Activated naive CD8-positive, alpha-beta T cell (primary cell): Measurements from ENCODE around the gene CD82.

ENCODE experiments used
- H3K27ac Mint-ChIP-seq: one replicate; pipeline ENCODE4 v1.8.0; 2021; ENCODE audit warnings: mixed read lengths
- H3K27me3 Mint-ChIP-seq: one replicate; pipeline ENCODE4 v1.8.0; 2021; ENCODE audit warnings: mixed read lengths
- H3K36me3 Mint-ChIP-seq: one replicate; pipeline ENCODE4 v1.8.0; 2021; ENCODE audit warnings: mixed read lengths
- H3K4me1 Mint-ChIP-seq: one replicate; pipeline ENCODE4 v1.8.0; 2021; ENCODE audit warnings: low read depth, mixed read lengths
- H3K4me3 Mint-ChIP-seq: one replicate; pipeline ENCODE4 v1.8.0; 2021; ENCODE audit warnings: mild to moderate bottlenecking, mixed read lengths
- H3K9me3 Mint-ChIP-seq: one replicate; pipeline ENCODE4 v1.8.0; 2021; ENCODE audit warnings: low read depth, mixed read lengths

Gene CD82

DNA sequence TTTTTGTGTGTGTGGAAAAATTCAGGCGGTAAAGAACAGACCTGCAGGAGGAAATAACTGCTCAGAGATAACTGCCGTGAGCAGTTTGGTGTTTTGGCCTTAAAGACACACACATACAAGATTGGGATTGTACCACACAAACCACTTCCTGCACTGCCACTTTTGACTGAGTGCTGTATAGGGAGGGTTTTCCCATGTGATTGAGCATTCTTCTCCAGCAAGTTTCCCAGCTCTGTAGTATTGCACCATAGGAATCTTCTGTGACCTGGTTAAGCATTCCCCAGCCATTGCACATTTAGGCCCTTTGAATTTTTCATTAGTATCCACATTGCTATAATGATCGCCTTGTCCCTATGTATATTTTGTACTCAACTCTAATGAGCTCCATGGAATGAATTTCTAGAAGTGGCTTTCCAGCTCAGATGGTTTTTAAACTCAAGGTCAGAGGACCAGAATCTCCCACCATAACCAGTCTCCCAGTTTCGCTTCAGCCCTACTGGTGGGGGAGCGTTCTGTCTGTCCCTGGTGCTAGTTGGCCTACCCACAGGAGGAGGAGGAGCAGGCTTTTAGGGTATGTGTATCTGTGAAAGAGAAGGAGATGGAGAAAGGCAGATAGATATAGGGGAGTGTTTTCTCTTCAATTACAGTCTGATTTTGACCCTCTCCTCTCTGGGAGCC lies 9.3 kb downstream of the CD82 start:
- H3K27ac Mint-ChIP-seq = peak overlapping the region; percentile 95
- H3K9me3 Mint-ChIP-seq = no peaks in the 10 kb centered on the region
- peak overlapping the region; percentile 97 for H3K4me3 Mint-ChIP-seq
- H3K36me3 Mint-ChIP-seq = peaks cover 18% of the 10 kb centered on the region
- H3K4me1 Mint-ChIP-seq = peaks cover 89% of the 10 kb centered on the region
- no peaks in the 10 kb centered on the region for H3K27me3 Mint-ChIP-seq

DNA sequence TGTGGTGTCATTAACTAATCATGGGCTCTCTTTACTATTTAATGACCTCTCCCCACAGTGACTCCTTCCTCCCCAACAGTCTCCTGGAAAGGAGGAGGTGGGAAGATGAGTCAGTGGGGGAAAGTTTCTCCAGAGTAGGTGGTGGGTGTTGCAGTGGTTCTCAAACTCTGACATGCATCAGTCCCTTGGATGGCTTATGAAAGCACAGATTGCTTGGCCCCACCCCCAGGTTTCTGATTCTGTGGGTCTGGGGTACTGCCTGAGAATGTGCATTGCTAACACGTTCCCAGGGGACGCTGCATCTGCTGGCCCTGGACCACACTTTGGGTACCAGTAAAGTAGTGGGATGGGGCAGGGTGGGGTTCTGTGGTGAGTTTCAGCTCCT lies 9.8 kb downstream of the CD82 start:
- Mint-ChIP-seq H3K27me3 (no peaks in the 10 kb centered on the region), H3K9me3 (no peaks in the 10 kb centered on the region), H3K36me3 (peaks cover 15% of the 10 kb centered on the region), H3K4me1 (peaks cover 87% of the 10 kb centered on the region), H3K4me3 (peak overlapping the region; percentile 97), H3K27ac (peak overlapping the region; percentile 95)

- no peaks in the 10 kb centered on the region for H3K9me3 Mint-ChIP-seq
- H3K4me3 Mint-ChIP-seq = peak overlapping the region; percentile 97
- peak overlapping the region; percentile 95 for H3K27ac Mint-ChIP-seq
- peaks cover 13% of the 10 kb centered on the region for H3K36me3 Mint-ChIP-seq
- no peaks in the 10 kb centered on the region for H3K27me3 Mint-ChIP-seq
- H3K4me1 Mint-ChIP-seq = peaks cover 85% of the 10 kb centered on the region
Observed at GRCh38 chr11:44575962-44576361, 10.5 kb downstream of the CD82 start.

DNA sequence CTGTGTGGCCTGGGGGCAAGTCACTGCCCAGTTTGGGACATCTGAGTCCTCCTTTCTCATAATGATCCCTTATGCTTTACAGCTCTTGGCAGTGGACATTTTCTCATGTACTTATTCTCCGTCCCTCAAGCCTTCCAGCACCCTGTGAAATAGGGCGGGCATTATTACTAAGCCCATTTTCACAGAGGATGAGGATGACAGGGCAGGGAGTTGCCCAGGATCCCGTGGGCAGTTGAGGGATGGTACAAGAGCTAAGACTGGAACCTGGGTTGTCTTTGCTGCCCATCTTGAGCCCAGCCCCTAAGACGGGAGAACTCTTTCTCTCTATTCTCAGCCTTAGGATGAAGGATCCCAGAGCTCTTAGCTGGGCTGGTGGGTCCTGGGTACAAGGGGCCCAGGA lies 11.2 kb downstream of the CD82 start:
- H3K27me3 Mint-ChIP-seq = no peaks in the 10 kb centered on the region
- peak overlapping the region; percentile 30 for H3K4me3 Mint-ChIP-seq
- H3K27ac Mint-ChIP-seq = peak overlapping the region; percentile 95
- H3K4me1 Mint-ChIP-seq = peaks cover 82% of the 10 kb centered on the region
- H3K9me3 Mint-ChIP-seq = no peaks in the 10 kb centered on the region
- H3K36me3 Mint-ChIP-seq = peaks cover 13% of the 10 kb centered on the region

DNA sequence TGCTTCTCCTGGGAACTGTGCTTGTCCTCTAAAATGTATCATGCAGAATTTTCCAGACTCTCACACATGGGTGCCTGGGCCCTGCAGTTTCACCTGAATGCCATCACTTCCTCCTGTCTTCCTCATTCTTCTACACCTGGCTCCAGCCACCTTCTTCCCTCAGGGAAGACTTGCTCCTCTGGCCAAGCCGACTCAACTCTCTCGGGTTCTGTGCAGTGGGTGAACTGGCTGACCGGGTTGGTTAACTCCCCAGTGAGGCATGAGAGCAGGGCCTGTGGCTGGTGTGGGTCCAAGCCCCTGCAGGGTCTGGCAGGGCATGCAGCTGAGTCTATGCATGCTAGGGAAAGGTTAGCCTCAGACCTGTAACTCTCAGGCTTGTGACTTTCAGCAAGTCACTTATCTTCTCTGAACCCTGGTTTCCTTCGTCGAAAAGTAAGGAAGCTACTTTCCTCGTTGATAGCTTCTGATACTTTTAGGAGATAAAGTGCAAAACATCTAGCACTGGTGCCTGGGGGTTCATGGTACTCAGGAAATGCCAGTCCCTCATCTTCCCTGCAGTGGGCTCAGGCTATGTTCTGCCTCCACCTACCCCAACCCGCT lies 11.9 kb downstream of the CD82 start:
- no peaks in the 10 kb centered on the region for H3K27me3 Mint-ChIP-seq
- H3K4me3 Mint-ChIP-seq = peak overlapping the region; percentile 69
- H3K9me3 Mint-ChIP-seq = no peaks in the 10 kb centered on the region
- H3K36me3 Mint-ChIP-seq = peaks cover 13% of the 10 kb centered on the region
- peaks cover 79% of the 10 kb centered on the region for H3K4me1 Mint-ChIP-seq
- H3K27ac Mint-ChIP-seq = peak overlapping the region; percentile 90

DNA sequence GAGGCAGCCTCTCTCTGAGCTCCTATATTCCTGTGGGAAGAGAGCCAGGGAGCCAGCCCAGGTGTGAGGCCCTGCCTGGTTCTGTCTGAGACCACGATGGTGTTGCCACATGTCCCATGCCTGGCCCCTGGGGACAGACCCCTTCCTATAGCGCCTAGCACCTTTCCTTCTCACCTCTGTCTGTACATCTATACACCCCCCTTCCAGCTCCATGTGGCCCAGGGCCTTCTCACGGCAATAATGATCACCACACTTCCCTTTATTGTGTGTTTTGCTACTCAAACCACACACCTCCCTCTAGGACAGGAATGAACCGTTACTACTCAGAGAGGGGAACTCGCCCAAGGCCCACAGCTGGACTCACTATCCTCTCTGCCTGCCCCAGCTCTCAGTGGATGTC lies 12.8 kb downstream of the CD82 start:
- H3K4me3 Mint-ChIP-seq = no peak overlapping the region
- H3K4me1 Mint-ChIP-seq = peaks cover 70% of the 10 kb centered on the region
- H3K9me3 Mint-ChIP-seq = no peaks in the 10 kb centered on the region
- no peaks in the 10 kb centered on the region for H3K27me3 Mint-ChIP-seq
- peaks cover 15% of the 10 kb centered on the region for H3K36me3 Mint-ChIP-seq
- peak overlapping the region; percentile 61 for H3K27ac Mint-ChIP-seq

- H3K4me3 Mint-ChIP-seq = no peak overlapping the region
- peaks cover 15% of the 10 kb centered on the region for H3K36me3 Mint-ChIP-seq
- H3K9me3 Mint-ChIP-seq = no peaks in the 10 kb centered on the region
- H3K27me3 Mint-ChIP-seq = no peaks in the 10 kb centered on the region
- no peak overlapping the region for H3K27ac Mint-ChIP-seq
- peaks cover 61% of the 10 kb centered on the region for H3K4me1 Mint-ChIP-seq
Observed at GRCh38 chr11:44579302-44579761, 13.9 kb downstream of the CD82 start.

DNA sequence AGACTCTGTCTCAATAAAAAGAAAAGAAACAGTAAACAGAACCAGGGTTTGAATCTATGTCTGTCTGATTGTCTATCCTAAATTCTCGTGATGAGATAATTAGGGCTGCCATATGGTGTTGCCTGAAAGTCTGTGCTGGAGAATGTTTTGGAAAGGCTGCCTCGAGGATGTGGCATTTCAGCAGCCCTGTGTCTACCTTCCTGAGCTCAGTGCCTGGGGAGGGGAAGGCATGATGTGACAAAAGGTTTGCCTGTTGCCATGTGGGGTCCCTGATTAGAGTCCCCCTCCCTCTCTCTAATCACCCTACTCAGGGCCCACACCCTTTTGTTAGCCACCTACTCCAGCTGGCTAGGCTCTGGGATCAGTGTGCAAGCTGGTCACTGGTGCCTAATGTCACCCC lies 15.2 kb downstream of the CD82 start:
- no peaks in the 10 kb centered on the region for H3K27me3 Mint-ChIP-seq
- no peaks in the 10 kb centered on the region for H3K9me3 Mint-ChIP-seq
- H3K4me3 Mint-ChIP-seq = no peak overlapping the region
- peaks cover 47% of the 10 kb centered on the region for H3K4me1 Mint-ChIP-seq
- H3K27ac Mint-ChIP-seq = no peak overlapping the region
- H3K36me3 Mint-ChIP-seq = peaks cover 13% of the 10 kb centered on the region

DNA sequence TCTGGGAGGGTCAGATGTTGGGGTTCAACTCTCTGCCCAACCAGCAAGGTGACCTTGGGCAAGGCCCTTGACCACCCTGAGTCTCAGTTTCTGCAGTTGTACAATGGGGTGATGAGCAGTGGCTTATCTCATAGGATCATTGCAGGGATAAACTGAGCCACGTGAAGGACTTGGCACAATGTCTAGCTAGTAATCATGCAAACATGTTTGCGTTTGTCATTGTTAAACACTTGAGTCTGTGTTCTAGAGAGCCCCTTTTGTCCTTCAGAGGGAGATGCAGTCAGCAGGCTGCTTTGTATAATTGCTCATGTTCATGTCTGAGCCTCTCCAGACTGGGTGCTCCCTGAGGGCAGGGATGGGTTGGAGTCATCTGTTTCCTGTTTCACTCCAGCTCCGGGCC lies 15.8 kb downstream of the CD82 start:
- no peaks in the 10 kb centered on the region for H3K9me3 Mint-ChIP-seq
- H3K27ac Mint-ChIP-seq = no peak overlapping the region
- no peaks in the 10 kb centered on the region for H3K27me3 Mint-ChIP-seq
- peaks cover 8% of the 10 kb centered on the region for H3K36me3 Mint-ChIP-seq
- no peak overlapping the region for H3K4me3 Mint-ChIP-seq
- peaks cover 42% of the 10 kb centered on the region for H3K4me1 Mint-ChIP-seq

GRCh38 chr11:44582641-44583352 lies 17.3 kb downstream of the CD82 start:
- Mint-ChIP-seq H3K9me3 (no peaks in the 10 kb centered on the region), H3K4me1 (peaks cover 28% of the 10 kb centered on the region), H3K27ac (no peak overlapping the region), H3K4me3 (no peak overlapping the region), H3K36me3 (peaks cover 16% of the 10 kb centered on the region), H3K27me3 (no peaks in the 10 kb centered on the region)

GRCh38 chr11:44583353-44583669 lies 17.8 kb downstream of the CD82 start:
- no peak overlapping the region for H3K27ac Mint-ChIP-seq
- no peak overlapping the region for H3K4me3 Mint-ChIP-seq
- peaks cover 24% of the 10 kb centered on the region for H3K4me1 Mint-ChIP-seq
- no peaks in the 10 kb centered on the region for H3K27me3 Mint-ChIP-seq
- peaks cover 16% of the 10 kb centered on the region for H3K36me3 Mint-ChIP-seq
- no peaks in the 10 kb centered on the region for H3K9me3 Mint-ChIP-seq

DNA sequence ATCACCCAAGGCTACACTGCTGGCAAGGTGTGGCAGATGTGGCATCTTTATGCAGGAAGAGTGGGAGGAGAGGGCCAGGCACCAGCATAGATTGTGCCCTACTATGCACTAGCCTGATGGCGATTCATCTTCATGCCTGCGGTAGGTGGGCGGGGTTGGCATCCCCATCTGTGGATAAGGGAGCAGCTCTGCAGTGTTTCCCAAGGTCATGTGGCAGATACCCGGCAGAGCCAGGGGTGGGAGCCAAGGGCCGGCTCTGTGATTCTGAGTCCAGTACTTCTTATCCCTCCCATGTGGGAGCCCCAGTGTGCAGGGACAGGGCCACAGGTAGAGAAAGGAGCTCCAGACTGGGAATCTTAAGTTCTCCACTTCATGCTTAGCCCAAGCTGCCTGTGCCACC lies 20.0 kb downstream of the CD82 start:
- no peak overlapping the region for H3K27ac Mint-ChIP-seq
- no peak overlapping the region for H3K4me3 Mint-ChIP-seq
- H3K27me3 Mint-ChIP-seq = no peaks in the 10 kb centered on the region
- H3K36me3 Mint-ChIP-seq = peaks cover 22% of the 10 kb centered on the region
- H3K9me3 Mint-ChIP-seq = no peaks in the 10 kb centered on the region
- H3K4me1 Mint-ChIP-seq = peaks cover 20% of the 10 kb centered on the region

- Mint-ChIP-seq H3K4me3 (no peak overlapping the region), H3K9me3 (no peaks in the 10 kb centered on the region), H3K36me3 (peaks cover 13% of the 10 kb centered on the region), H3K27ac (no peak overlapping the region), H3K27me3 (no peaks in the 10 kb centered on the region), H3K4me1 (peaks cover 27% of the 10 kb centered on the region)
Observed at GRCh38 chr11:44589301-44589700, 23.8 kb downstream of the CD82 start.

DNA sequence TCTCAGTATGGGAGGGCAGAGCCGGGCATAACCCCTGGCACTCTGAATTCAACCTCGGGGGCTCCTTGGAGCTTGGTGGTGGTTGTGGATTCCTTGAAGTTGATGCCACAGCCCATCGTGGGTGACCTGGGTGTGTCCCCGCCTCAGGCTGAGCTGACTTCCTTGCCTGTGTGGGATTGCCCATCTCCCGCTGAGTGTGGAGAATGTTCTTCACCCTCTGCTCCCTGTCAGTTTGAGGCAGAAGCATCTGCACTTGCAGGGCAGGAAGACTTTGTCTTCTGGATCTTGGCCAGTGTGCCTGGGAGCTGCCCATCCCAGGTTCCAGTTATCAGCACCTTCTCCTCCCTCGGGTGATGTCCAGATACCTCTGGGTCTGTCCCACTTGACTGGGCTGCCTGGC lies 25.3 kb downstream of the CD82 start:
- no peak overlapping the region for H3K27ac Mint-ChIP-seq
- no peak overlapping the region for H3K4me3 Mint-ChIP-seq
- H3K27me3 Mint-ChIP-seq = no peaks in the 10 kb centered on the region
- H3K36me3 Mint-ChIP-seq = peaks cover 18% of the 10 kb centered on the region
- peaks cover 42% of the 10 kb centered on the region for H3K4me1 Mint-ChIP-seq
- no peaks in the 10 kb centered on the region for H3K9me3 Mint-ChIP-seq

DNA sequence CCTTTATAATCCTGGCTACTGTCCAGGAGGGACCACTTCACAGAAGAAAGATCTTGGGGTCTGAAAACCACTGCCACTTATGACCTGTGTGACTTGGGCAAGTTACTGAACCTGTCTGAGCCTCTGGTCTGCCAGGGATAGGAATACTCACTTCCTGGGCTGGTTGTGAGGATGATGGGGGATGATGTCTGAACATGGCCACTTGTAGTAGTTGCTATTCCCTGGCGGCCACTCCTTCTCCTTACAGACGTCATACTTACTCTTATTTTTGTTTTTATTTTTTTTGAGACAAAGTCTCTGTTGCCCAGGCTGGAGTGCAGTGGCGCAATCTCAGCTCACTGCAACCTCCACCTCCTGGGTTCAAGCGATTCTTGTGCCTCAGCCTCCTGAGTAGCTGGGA lies 26.1 kb downstream of the CD82 start:
- Mint-ChIP-seq H3K27me3 (no peaks in the 10 kb centered on the region), H3K4me3 (no peak overlapping the region), H3K36me3 (peaks cover 18% of the 10 kb centered on the region), H3K4me1 (peaks cover 49% of the 10 kb centered on the region), H3K27ac (no peak overlapping the region), H3K9me3 (no peaks in the 10 kb centered on the region)
